ENCODE results near the gene MYOM1. TPM values are rescaled to one million over a fixed set of nuclear protein-coding genes. Genes with fewer than 3 reads are reported as not detected.

Gene MYOM1
- total RNA-seq, 2 donors from 2014 or later = 6.1 to 6.5 TPM

GRCh38 chr18:3122851-3123250 lies 96.9 kb downstream of the MYOM1 start:
- H3K27ac ChIP-seq = no peak overlapping the region
- no peak for DNase-seq (ENCODE audit: low spot score)
- H3K4me1 ChIP-seq (replicated peaks) = no peaks in the 10 kb centered on the region
- TF ChIP-seq POLR2AphosphoS5 (IDR thresholded peaks at IDR 0.05) (no peak), POLR2A (IDR thresholded peaks at IDR 0.05) (no peak), CTCF (IDR thresholded peaks at IDR 0.05) (no peak)
- no peaks in the 10 kb centered on the region for H3K27me3 ChIP-seq (replicated peaks; ENCODE audit: insufficient read depth)
- WGBS = 85% methylated on average over 5 of the region's 5 CpGs
- no peaks in the 10 kb centered on the region for H3K36me3 ChIP-seq
- H3K4me3 ChIP-seq = no peak overlapping the region
- intact Hi-C loops (cut with DNase I) = no loop called here
- no peaks in the 10 kb centered on the region for H3K9me3 ChIP-seq

GRCh38 chr18:3121259-3121658 lies 98.5 kb downstream of the MYOM1 start:
- no peak for DNase-seq (ENCODE audit: low spot score)
- H3K4me3 ChIP-seq = no peak overlapping the region
- intact Hi-C loops (cut with DNase I) = no loop called here
- TF ChIP-seq CTCF (IDR thresholded peaks at IDR 0.05) = no peak
- no peak for TF ChIP-seq POLR2AphosphoS5 (IDR thresholded peaks at IDR 0.05)
- no peak for TF ChIP-seq POLR2A (IDR thresholded peaks at IDR 0.05)
- no peaks in the 10 kb centered on the region for H3K36me3 ChIP-seq
- no peaks in the 10 kb centered on the region for H3K27me3 ChIP-seq (replicated peaks; ENCODE audit: insufficient read depth)
- H3K9me3 ChIP-seq = no peaks in the 10 kb centered on the region
- 88% methylated on average over 2 of the region's 2 CpGs for WGBS
- no peak overlapping the region for H3K27ac ChIP-seq
- H3K4me1 ChIP-seq (replicated peaks) = no peaks in the 10 kb centered on the region

GRCh38 chr18:3120356-3120755 lies 99.4 kb downstream of the MYOM1 start:
- Histone ChIP-seq H3K36me3 (no peaks in the 10 kb centered on the region), H3K4me1 (replicated peaks) (no peaks in the 10 kb centered on the region), H3K27ac (no peak overlapping the region), H3K27me3 (replicated peaks; ENCODE audit: insufficient read depth) (no peaks in the 10 kb centered on the region), H3K9me3 (no peaks in the 10 kb centered on the region), H3K4me3 (no peak overlapping the region)
- 79% methylated on average over 9 of the region's 9 CpGs for WGBS
- DNase-seq (ENCODE audit: low spot score) = no peak
- intact Hi-C loops (cut with DNase I) = no loop called here
- no peak for TF ChIP-seq CTCF (IDR thresholded peaks at IDR 0.05)
- no peak for TF ChIP-seq POLR2AphosphoS5 (IDR thresholded peaks at IDR 0.05)
- TF ChIP-seq POLR2A (IDR thresholded peaks at IDR 0.05) = no peak

- no peaks in the 10 kb centered on the region for H3K4me1 ChIP-seq (replicated peaks)
- H3K36me3 ChIP-seq = no peaks in the 10 kb centered on the region
- no peak overlapping the region for H3K4me3 ChIP-seq
- no peaks in the 10 kb centered on the region for H3K27me3 ChIP-seq (replicated peaks; ENCODE audit: insufficient read depth)
- TF ChIP-seq POLR2AphosphoS5 (IDR thresholded peaks at IDR 0.05) (no peak), CTCF (IDR thresholded peaks at IDR 0.05) (no peak), POLR2A (IDR thresholded peaks at IDR 0.05) (no peak)
- H3K27ac ChIP-seq = no peak overlapping the region
- DNase-seq (ENCODE audit: low spot score) = no peak
- intact Hi-C loops (cut with DNase I) = no loop called here
- WGBS = 93% methylated on average over 12 of the region's 12 CpGs
- H3K9me3 ChIP-seq = no peaks in the 10 kb centered on the region
Observed at GRCh38 chr18:3119401-3120341, 100.1 kb downstream of the MYOM1 start.
